SK-MEL-5 (cell line): ENCODE data around the gene PRR5L. TPM values are rescaled to one million over a fixed set of nuclear protein-coding genes. Genes with fewer than 3 reads are reported as not detected.
"Not testable (repeated sequence)": the region's sequence is repeated elsewhere in the genome, so short reads cannot be mapped to it uniquely, and the experiment has no call there.

ENCODE experiments used
- DNase-seq: peaks from one replicate; pipeline ENCODE4 v3.0.0-alpha.2; 2016; ENCODE audit warnings: low read depth, low spot score
- in situ Hi-C: cut with HindIII; loops from 2 replicates; pipeline ENCODE4 v1.10.0; 2016; ENCODE audit warnings: low sequenced_read_pairs, high pct_unique_total_duplicates, low pct_unique_long_range_greater_than_20kb
- small RNA-seq, 2 experiments: library from RNA; depleted of rRNA; stranded (forward); fragments of <200 nt; gene quantifications; one replicate each; pipeline ENCODE3, GENCODE V24; 2014
- total RNA-seq: library from RNA; depleted of rRNA; stranded (reverse); fragments of >200 nt; shearing (Covaris generic); gene quantifications from 2 replicates; pipeline ENCODE4 v1.2.3, GENCODE V29; 2014; rRNA removed

PRR5L gene
- total RNA-seq, 1 experiment from 2014 or later: 3.2 TPM

DNA sequence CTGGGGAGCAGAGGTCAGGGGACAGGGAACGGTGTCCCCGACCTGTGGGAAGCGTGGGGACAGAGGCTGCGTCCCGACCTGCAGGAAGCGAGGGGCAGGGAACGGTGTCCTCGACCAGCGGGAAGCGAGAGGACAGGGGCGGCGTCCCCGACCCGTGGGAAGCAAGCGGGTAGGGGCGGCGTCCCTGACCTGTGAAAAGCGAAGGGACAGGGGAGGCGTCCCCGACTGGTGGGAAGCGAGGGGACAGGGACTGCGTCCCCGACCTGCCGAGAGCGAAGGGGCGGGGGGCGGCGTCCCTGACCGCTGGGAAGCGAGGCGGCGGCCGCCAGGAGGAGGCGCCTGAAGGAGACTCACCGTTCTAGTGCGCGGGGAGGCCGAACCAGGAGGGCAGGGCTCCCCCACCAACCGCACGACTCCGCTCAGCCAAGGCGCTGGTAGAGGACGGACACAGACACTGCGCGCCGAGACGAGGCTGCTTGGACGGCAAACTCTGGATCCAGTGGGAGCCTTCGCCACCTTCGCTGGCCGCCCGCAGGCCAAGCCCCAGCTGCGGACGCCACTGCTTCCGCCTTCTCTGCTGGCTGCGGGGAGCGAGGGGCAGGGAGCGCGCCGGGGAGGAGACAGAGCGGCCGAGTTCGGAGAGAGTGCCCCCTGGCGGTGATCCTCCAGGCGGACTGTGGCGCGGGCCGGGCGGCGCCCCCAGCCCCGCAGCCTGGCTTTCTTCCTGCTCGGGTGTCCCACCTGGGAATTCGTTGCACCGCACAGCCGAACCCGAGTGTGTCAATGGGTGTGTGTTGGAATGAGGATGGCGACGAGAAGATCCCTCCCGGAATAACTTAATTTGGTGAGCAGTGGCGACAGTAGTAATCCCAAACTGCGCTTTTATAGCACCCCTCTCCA lies 213.9 kb downstream of the PRR5L start, which contains the start of gene TRAF6:
TRAF6 (minus strand) TSS at position 579 of the 900 bp plus-strand sequence. CDS start 8,757 bp downstream, outside the sequence.
- in situ Hi-C loops: no loop called here
- DNase-seq: peak; percentile 87

DNA sequence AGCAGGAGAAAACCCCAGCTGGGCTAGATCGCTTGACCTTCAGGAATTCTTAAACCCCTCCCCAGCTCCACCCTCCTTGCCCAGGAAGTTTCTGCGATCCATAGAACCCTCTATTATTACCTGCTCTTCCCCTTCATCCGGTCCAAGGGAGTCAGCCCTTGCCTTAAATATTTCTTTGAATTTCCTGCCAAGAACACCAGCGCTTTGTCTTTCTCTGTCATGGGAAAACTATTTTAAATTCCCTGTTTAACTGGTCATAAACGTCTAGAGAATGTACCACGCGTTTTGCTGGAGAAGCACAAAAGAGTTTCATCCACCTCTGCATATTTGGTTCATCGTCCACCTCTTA lies 214.5 kb downstream of the PRR5L start:
- in situ Hi-C loops: no loop called here
- peak; percentile 57 for DNase-seq

DNA sequence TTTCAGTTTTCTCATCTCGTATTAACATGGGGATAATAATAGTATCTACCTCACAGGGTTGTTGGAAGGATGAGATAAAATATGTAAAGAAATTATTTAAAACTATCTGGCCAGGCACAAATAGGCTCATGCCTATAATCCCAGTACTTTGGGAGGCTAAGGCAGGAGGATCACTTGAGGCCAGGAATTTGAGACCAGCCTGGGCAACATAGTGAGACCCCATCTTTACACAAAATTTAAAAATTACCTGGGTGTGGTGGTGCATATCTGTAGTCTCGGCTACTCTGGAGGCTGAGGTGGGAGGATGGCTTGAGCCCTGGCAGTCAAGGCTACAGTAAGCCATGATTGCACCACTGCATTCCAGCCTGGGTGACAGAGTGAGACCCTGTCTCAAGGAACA lies 215.0 kb downstream of the PRR5L start:
- in situ Hi-C loops, DNase-seq: not testable (repeated sequence)

DNA sequence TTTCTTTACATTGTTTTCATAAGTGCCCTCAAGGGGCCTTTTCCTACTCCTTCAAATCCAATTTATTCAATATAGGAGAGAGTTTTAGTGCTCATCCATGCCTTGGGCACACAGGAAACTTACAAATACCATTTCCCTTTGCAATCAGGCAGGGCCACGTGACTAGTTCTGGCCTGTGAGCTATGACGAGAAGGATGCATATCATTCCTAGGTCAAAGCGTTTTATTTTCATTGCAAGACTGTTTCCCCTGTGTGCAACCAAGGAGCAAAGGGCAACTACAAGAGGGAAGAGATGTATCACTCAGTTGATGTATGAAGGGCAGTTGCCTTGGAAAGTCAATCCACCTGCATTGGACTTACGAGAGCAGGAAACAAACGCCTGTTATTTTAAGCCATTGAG lies 215.9 kb downstream of the PRR5L start:
- DNase-seq: no peak
- in situ Hi-C loops: no loop called here

DNA sequence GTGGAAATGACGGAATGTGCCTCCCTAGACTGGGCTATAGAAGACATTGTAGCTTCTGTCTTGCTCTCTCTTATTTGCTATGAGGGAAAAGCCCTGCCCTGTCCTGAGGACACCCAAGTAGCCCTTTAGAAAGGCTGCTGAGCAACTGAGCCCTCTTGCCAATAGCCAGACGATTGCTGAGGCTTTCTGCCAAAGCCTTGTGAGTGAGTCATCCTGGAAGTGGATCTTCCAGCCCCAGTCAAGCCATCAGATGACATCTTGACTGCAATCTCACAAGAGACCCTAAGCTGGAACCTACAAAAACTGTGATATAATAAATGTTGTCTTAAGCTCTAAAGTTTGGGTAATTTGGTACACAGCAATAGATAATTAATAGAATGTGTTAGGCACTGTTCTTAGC lies 217.9 kb downstream of the PRR5L start:
- in situ Hi-C loops: no loop called here
- DNase-seq: no peak

Small RNAs within 50 kb of the gene (small RNA-seq; reads per million reads assigned to genes)
- 0 reads per million in 2 experiments for gene AC061999.1

Other genes starting within 250 kb of the PRR5L start
- gene COMMD9, start 6.9 kb upstream of the PRR5L start, total RNA-seq: 111 and 124 TPM in 2 replicates
- gene TRAF6, start 214.0 kb downstream of the PRR5L start, total RNA-seq: 9.6 TPM in 2 replicates